Tibial nerve (tissue), 4 donors: Measurements from ENCODE around the gene KRT84. TPM values are rescaled to one million over a fixed set of nuclear protein-coding genes. Genes with fewer than 3 reads are reported as not detected.

Experiments
- DNase-seq, 2 donors: peaks; one replicate each; pipeline ENCODE4 v3.0.0-alpha.2; 2019; ENCODE audit warnings: low spot score in 2 of 2
- H3K27ac ChIP-seq, 4 donors: fragments of 200-600 bp; sonication (generic) in 3 of 4; one replicate each; pipeline ENCODE4 v1.5.1; 2017 to 2019; ENCODE audit warnings: mild to moderate bottlenecking in 1 of 4
- H3K27me3 ChIP-seq, 2 donors: fragments of 200-600 bp; sonication (generic) in 1 of 2; one replicate each; pipeline versions ENCODE4 v1.5.1 to v1.6.0; 2017 to 2019
- H3K36me3 ChIP-seq, 3 donors: fragments of 200-600 bp; sonication (generic); one replicate each; pipeline ENCODE4 v1.5.1; 2018 to 2019
- H3K4me1 ChIP-seq, 4 donors: fragments of 200-600 bp; sonication (generic) in 3 of 4; one replicate each; pipeline ENCODE4 v1.5.1; 2017 to 2019
- H3K4me3 ChIP-seq, 4 donors: fragments of 200-600 bp; sonication (generic) in 3 of 4; one replicate each; pipeline ENCODE4 v1.5.1; 2017 to 2019; ENCODE audit warnings: mild to moderate bottlenecking in 1 of 4, moderate library complexity in 1 of 4
- H3K9me3 ChIP-seq, 4 donors: fragments of 200-600 bp; sonication (generic) in 3 of 4; one replicate each; pipeline ENCODE4 v1.5.1; 2017 to 2019
- EP300 ChIP-seq, 2 donors: sonication (generic); formaldehyde crosslinking; IDR thresholded peaks; one replicate each; pipeline ENCODE4 v1.6.1; 2017; ENCODE audit warnings: antibody characterized with exemption in 2 of 2, mild to moderate bottlenecking in 1 of 2
- POLR2A ChIP-seq, 2 donors: fragments of 450-650 bp; IDR thresholded peaks; one replicate each; pipeline ENCODE4 v1.6.1; 2017; ENCODE audit warnings: antibody characterized with exemption in 2 of 2, mild to moderate bottlenecking in 2 of 2, moderate library complexity in 2 of 2
- WGBS, 2 donors: methylation state at CpG; one replicate each; pipeline ENCODE4 v1.1.5; 2018; 5-methylcytosine and 5-hydroxymethylcytosine counted together
- total RNA-seq, 4 donors: library from RNA; depleted of rRNA; stranded (reverse); fragments of >200 nt; gene quantifications; one replicate each; pipeline ENCODE4 v1.1.0, GENCODE V29; 2016
- TF ChIP-seq, protein P1 (sequence below), 5 experiments: fragments of 200-600 bp in 3 of 5; fragments of 450-650 bp in 2 of 5; sonication (generic) in 3 of 5; IDR thresholded peaks; one replicate each; pipeline ENCODE4 v1.5.1; 2016 to 2019; ENCODE audit warnings: antibody characterized with exemption in 5 of 5, mild to moderate bottlenecking in 3 of 5, moderate library complexity in 2 of 5

The KRT84 gene
- total RNA-seq, 4 donors from 2014 or later: not detected

DNA sequence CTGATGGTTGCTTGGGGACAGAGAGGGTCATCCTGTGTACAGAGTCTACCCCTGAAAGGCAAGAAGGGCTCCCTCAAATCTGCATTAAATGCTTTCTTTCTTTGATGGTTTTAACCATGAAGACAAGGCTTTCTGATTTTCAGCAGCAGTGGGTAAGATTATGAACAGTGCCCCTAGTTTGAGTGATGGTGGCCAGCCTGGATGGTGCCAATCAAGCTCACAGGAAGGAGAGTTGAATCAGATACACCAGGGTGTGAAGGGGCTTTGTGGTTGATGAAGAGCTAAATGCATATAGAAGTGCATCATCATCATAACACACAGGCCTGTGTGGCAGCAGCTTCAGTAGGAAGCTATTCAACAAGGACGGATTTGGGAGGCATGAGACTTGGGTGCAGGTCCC, 23.9 kb downstream of the KRT84 start:
- peaks cover 0 to 4% of the 10 kb centered on the region in 2 donors for H3K27me3 ChIP-seq
- 90 to 95% methylated on average over 1 of the region's 1 CpG for WGBS, 2 donors
- no peak overlapping the region for H3K27ac ChIP-seq
- no peaks in the 10 kb centered on the region for H3K9me3 ChIP-seq
- no peaks in the 10 kb centered on the region for H3K4me1 ChIP-seq
- no peaks in the 10 kb centered on the region for H3K36me3 ChIP-seq
- H3K4me3 ChIP-seq: no peak overlapping the region
- no peak for TF ChIP-seq POLR2A (IDR thresholded peaks at IDR 0.05)
- TF ChIP-seq, protein P1, sequence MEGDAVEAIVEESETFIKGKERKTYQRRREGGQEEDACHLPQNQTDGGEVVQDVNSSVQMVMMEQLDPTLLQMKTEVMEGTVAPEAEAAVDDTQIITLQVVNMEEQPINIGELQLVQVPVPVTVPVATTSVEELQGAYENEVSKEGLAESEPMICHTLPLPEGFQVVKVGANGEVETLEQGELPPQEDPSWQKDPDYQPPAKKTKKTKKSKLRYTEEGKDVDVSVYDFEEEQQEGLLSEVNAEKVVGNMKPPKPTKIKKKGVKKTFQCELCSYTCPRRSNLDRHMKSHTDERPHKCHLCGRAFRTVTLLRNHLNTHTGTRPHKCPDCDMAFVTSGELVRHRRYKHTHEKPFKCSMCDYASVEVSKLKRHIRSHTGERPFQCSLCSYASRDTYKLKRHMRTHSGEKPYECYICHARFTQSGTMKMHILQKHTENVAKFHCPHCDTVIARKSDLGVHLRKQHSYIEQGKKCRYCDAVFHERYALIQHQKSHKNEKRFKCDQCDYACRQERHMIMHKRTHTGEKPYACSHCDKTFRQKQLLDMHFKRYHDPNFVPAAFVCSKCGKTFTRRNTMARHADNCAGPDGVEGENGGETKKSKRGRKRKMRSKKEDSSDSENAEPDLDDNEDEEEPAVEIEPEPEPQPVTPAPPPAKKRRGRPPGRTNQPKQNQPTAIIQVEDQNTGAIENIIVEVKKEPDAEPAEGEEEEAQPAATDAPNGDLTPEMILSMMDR (IDR thresholded peaks at IDR 0.05): no peak
- DNase-seq: no peak

DNA sequence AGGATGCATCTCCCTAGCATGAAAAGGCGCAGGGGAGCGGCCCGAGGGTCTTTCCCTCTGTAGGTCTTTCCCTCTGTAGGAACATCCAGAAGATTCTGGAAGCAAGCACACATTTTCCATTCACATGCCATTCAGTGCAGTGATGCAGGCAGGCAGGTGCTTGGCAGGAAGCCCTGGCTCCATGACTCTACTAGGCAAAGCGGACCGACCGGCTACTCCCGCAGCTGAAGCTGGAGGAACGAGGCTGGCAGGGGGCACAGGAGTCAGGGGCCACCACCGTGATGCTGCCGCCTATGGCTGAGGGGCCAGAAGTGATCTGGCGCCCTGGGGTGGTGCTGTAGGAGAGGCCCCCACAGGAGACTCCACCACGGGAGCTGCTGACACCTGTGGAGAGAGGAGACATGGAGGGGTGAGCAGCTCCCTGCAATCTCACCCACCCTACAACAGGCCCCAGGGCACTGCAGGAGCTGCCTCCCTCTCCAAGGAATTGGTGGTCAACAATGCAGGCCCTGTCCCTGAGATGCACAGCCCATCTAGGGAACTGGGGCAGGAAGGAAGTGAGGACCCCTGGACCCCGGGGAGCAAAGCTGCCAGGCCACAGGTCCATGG, 24.7 kb downstream of the KRT84 start:
- Histone ChIP-seq H3K4me3 (no peak overlapping the region), H3K27me3 (peaks cover 0 to 4% of the 10 kb centered on the region in 2 donors), H3K27ac (no peak overlapping the region), H3K9me3 (no peaks in the 10 kb centered on the region), H3K4me1 (no peaks in the 10 kb centered on the region), H3K36me3 (no peaks in the 10 kb centered on the region)
- no peak for DNase-seq
- TF ChIP-seq POLR2A (IDR thresholded peaks at IDR 0.05) (no peak), EP300 (IDR thresholded peaks at IDR 0.05) (no peak)
- TF ChIP-seq, protein P1 (IDR thresholded peaks at IDR 0.05): no peak
- WGBS, 2 donors: 81 to 84% methylated on average over 12 to 13 of the region's 13 CpGs

DNA sequence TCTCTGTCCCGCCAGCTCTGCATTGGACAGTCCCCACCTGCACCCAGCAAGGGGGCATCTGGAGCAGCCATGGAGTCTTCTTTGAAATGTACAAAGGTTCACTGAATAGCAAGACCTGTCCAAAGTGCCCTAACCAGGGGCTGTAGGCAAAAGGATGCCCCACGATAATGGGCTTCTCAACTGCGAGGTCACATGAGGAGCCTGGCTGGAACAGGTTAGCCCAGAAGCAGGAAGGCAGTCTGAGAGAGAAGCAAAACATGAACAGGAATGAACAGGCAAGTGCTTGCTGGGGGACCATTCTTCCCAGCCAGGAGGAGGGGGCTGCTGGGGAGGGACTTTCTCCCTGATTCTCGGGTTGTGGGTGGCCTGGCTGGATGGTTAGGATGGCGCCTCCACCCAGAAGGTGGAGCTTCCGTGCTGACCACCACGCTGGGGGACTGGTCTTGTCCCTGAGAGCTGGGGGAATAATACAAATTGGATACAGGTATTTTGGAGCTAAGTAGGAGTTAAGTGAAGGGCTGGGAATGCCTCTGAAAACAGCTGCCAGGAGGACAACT, 25.3 kb downstream of the KRT84 start:
- no peaks in the 10 kb centered on the region for H3K9me3 ChIP-seq
- TF ChIP-seq, protein P1 (IDR thresholded peaks at IDR 0.05): no peak
- TF ChIP-seq EP300 (IDR thresholded peaks at IDR 0.05) (no peak), POLR2A (IDR thresholded peaks at IDR 0.05) (no peak)
- H3K36me3 ChIP-seq: no peaks in the 10 kb centered on the region
- WGBS, 2 donors: 91 to 94% methylated on average over 7 of the region's 7 CpGs
- H3K27me3 ChIP-seq: peaks cover 0 to 4% of the 10 kb centered on the region in 2 donors
- no peak overlapping the region for H3K27ac ChIP-seq
- H3K4me3 ChIP-seq: no peak overlapping the region
- H3K4me1 ChIP-seq: no peaks in the 10 kb centered on the region
- DNase-seq: no peak

DNA sequence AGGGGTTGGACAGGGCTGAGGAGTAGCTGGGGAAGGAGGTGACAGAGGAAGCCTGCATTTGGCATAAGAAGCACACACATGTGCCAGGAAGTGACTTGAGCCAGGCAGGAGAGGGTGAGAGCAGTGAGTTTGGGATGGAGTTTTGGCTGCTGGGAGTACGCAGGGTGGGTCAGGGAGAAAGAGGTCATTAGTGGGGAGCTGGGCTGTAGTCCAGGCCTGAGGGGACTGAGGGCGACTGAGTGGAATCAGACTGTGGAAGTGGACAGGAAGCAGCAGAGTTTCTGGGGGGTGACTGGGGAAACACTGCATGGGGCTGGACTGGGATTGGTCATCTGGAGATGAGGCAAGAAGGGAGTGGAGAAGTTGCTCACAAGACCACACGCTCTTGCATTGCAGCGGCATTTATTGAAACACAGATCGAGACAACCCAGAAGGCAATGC, 25.8 kb downstream of the KRT84 start:
- no peak for DNase-seq
- peaks cover 0 to under 1% (median 0%) of the 10 kb centered on the region in 4 donors for H3K4me1 ChIP-seq
- WGBS, 2 donors: 69 to 82% methylated on average over 5 of the region's 5 CpGs

More for the DNA sequence above, 25.8 kb downstream of the KRT84 start:
- Histone ChIP-seq H3K36me3 (no peaks in the 10 kb centered on the region), H3K27me3 (peaks cover 0 to 4% of the 10 kb centered on the region in 2 donors), H3K9me3 (no peaks in the 10 kb centered on the region), H3K27ac (no peak overlapping the region), H3K4me3 (no peak overlapping the region)
- TF ChIP-seq, protein P1 (IDR thresholded peaks at IDR 0.05): no peak
- TF ChIP-seq EP300 (IDR thresholded peaks at IDR 0.05): no peak
